GM12864 (cell line): ENCODE measurements around the gene CDH6.

Experiments
- DNase-seq: peaks from one replicate; pipeline ENCODE4 v3.0.0-alpha.2; 2011; ENCODE audit warnings: low read depth
- H3K4me3 ChIP-seq: 2 replicates; pipeline ENCODE4 v1.5.1; 2011; ENCODE audit warnings: mild to moderate bottlenecking, low read depth, low read length, control low read depth
- CTCF ChIP-seq: IDR thresholded peaks from 2 replicates; pipeline ENCODE4 v1.5.1; 2011; ENCODE audit warnings: low read depth, mild to moderate bottlenecking, moderate library complexity, low read length, control low read depth, inconsistent platforms; ENCODE audit errors: missing control alignments

The CDH6 gene

GRCh38 chr5:31158686-31159085 lies 34.8 kb upstream of the CDH6 start:
- no peak overlapping the region for H3K4me3 ChIP-seq
- DNase-seq, result no peak
- TF ChIP-seq CTCF, result no peak

- H3K4me3 ChIP-seq, result no peak overlapping the region
- no peak for TF ChIP-seq CTCF
- DNase-seq, result no peak
Measured at GRCh38 chr5:31161781-31162181, 31.7 kb upstream of the CDH6 start.

GRCh38 chr5:31165729-31166128 lies 27.8 kb upstream of the CDH6 start:
- H3K4me3 ChIP-seq, result no peak overlapping the region
- no peak for DNase-seq
- no peak for TF ChIP-seq CTCF

GRCh38 chr5:31169379-31169778 lies 24.1 kb upstream of the CDH6 start:
- no peak overlapping the region for H3K4me3 ChIP-seq
- DNase-seq, result no peak
- no peak for TF ChIP-seq CTCF

- no peak for DNase-seq
- TF ChIP-seq CTCF, result no peak
- no peak overlapping the region for H3K4me3 ChIP-seq
Measured at GRCh38 chr5:31172881-31173280, 20.6 kb upstream of the CDH6 start.

- no peak overlapping the region for H3K4me3 ChIP-seq
- no peak for TF ChIP-seq CTCF
- no peak for DNase-seq
Measured at GRCh38 chr5:31173614-31174013, 19.9 kb upstream of the CDH6 start.

- no peak overlapping the region for H3K4me3 ChIP-seq
- TF ChIP-seq CTCF, result no peak
- DNase-seq, result no peak
Measured at GRCh38 chr5:31181376-31181987, 12.0 kb upstream of the CDH6 start.
